A549 (cell line): ENCODE measurements around the gene DYNC2I2. TPM values are rescaled to one million over a fixed set of nuclear protein-coding genes. Genes with fewer than 3 reads are reported as not detected.

Experiments used
- ATAC-seq, 2 experiments: fragments of 200-7000 bp in 1 of 2; fragments of >200 bp in 1 of 2; cut with Nextera tagmentation in 1 of 2; cut with Tn5 transposase in 1 of 2; 3 replicates each; pipeline versions ENCODE4 v1.8.0 to v1.9.1; 2018 to 2020; ENCODE audit warnings: mild to moderate bottlenecking in 1 of 2, moderate library complexity in 1 of 2
- CTCF ChIA-PET: fragments of 300-600 bp; sonication (Branson Sonifier 250); formaldehyde crosslinking; extraction: SDS; loops from one replicate; lab custom pipeline; 2021; ENCODE audit warnings: antibody characterized with exemption, inconsistent platforms; lab: Yijun Ruan, JAX
- POLR2A ChIA-PET: fragments of 350-600 bp; formaldehyde crosslinking; extraction: SDS; loops from one replicate; lab custom pipeline; 2021; ENCODE audit warnings: antibody characterized with exemption, inconsistent platforms; lab: Yijun Ruan, JAX
- DNase-seq, 2 experiments: peaks; one replicate each; pipeline versions ENCODE4 v3.0.0 to v3.0.0-alpha.2; 2011 to 2016; ENCODE audit warnings: low read depth in 1 of 2, low spot score in 1 of 2
- FAIRE-seq: peaks from 2 replicates; lab custom pipeline; 2011; peaks lifted over from hg19 to GRCh38; lab: Jason Lieb, UNC
- H3K27ac ChIP-seq, 2 experiments: fragments of >200 bp; sonication (Bioruptor Twin); formaldehyde crosslinking; 3 replicates each; pipeline ENCODE4 v1.5.1; 2016 to 2017
- H3K4me1 ChIP-seq: fragments of >200 bp; sonication (Bioruptor Twin); formaldehyde crosslinking; 3 replicates; pipeline ENCODE4 v1.6.1; 2016
- H3K4me2 ChIP-seq: fragments of >200 bp; sonication (Bioruptor Twin); formaldehyde crosslinking; 3 replicates; pipeline ENCODE4 v1.6.1; 2016
- H3K4me3 ChIP-seq: fragments of >200 bp; sonication (Bioruptor Twin); formaldehyde crosslinking; 3 replicates; pipeline ENCODE4 v1.5.1; 2016
- H3K9me3 ChIP-seq: fragments of >200 bp; sonication (Bioruptor Twin); formaldehyde crosslinking; 3 replicates; pipeline ENCODE4 v1.6.1; 2016
- CBX8 ChIP-seq: fragments of 200-600 bp; sonication (generic); IDR thresholded peaks from 2 replicates; pipeline ENCODE4 v1.6.1; 2016
- CEBPB ChIP-seq, 2 experiments: fragments of >200 bp in 1 of 2; sonication (Bioruptor Twin) in 1 of 2; formaldehyde crosslinking in 1 of 2; IDR thresholded peaks; 2 replicates each; pipeline ENCODE4 v1.6.1; 2012 to 2016
- CHD4 ChIP-seq: fragments of 200-600 bp; sonication (generic); IDR thresholded peaks from 2 replicates; pipeline ENCODE4 v1.6.1; 2016; ENCODE audit warnings: antibody characterized with exemption, mild to moderate bottlenecking, borderline replicate concordance
- CTCF ChIP-seq: fragments of >200 bp; sonication (Bioruptor Twin); formaldehyde crosslinking; IDR thresholded peaks from 3 replicates; pipeline ENCODE4 v1.5.1; 2016
- EHMT2 ChIP-seq: fragments of 200-600 bp; sonication (generic); IDR thresholded peaks from 2 replicates; pipeline ENCODE4 v1.6.1; 2016; ENCODE audit warnings: antibody characterized with exemption, low read depth, mild to moderate bottlenecking, moderate library complexity
- FOSL2 ChIP-seq, 2 experiments: fragments of 450-650 bp in 1 of 2; fragments of >200 bp in 1 of 2; sonication (Bioruptor Twin) in 1 of 2; formaldehyde crosslinking; IDR thresholded peaks; 2 replicates each; pipeline versions ENCODE4 v1.5.0 to v1.6.1; 2016 to 2020; ENCODE audit warnings: mild to moderate bottlenecking in 1 of 2, moderate library complexity in 1 of 2
- FOXS1 ChIP-seq: fragments of 250-450 bp; sonication (Bioruptor Pico); IDR thresholded peaks from 2 replicates; pipeline ENCODE4 v1.5.0; 2020; ENCODE audit warnings: mild to moderate bottlenecking, moderate library complexity
- GATA3 ChIP-seq: IDR thresholded peaks from 2 replicates; pipeline ENCODE4 v1.6.1; 2012; ENCODE audit warnings: borderline replicate concordance
- HMGXB4 ChIP-seq: fragments of 250-450 bp; sonication (Bioruptor Pico); IDR thresholded peaks from 2 replicates; pipeline ENCODE4 v1.5.0; 2021; ENCODE audit warnings: mild to moderate bottlenecking, moderate library complexity, borderline replicate concordance
- HOXA7 ChIP-seq: fragments of 250-450 bp; sonication (Bioruptor Pico); IDR thresholded peaks from 2 replicates; pipeline ENCODE4 v1.5.0; 2020; ENCODE audit warnings: mild to moderate bottlenecking, moderate library complexity
- JUNB ChIP-seq: fragments of >200 bp; sonication (Bioruptor Twin); formaldehyde crosslinking; IDR thresholded peaks from 2 replicates; pipeline ENCODE4 v1.6.1; 2016
- MAFK ChIP-seq: fragments of 450-650 bp; IDR thresholded peaks from 2 replicates; pipeline ENCODE4 v1.6.1; 2014; ENCODE audit not compliant: partially characterized antibody
- POLR2AphosphoS2 ChIP-seq: conservative IDR thresholded peaks from 2 replicates; pipeline ENCODE4 v1.6.1; 2012; ENCODE audit warnings: low read length, improper control_type of control experiment, inconsistent platforms
- RCOR1 ChIP-seq: fragments of 150-350 bp; IDR thresholded peaks from 2 replicates; pipeline ENCODE4 v1.6.1; 2014; ENCODE audit warnings: antibody characterized with exemption, low read length, low read depth
- RFX5 ChIP-seq: fragments of 450-650 bp; IDR thresholded peaks from 2 replicates; pipeline ENCODE4 v1.7.1; 2014; ENCODE audit warnings: antibody characterized with exemption, mild to moderate bottlenecking, moderate library complexity
- SMC3 ChIP-seq: fragments of >200 bp; sonication (Bioruptor Twin); formaldehyde crosslinking; IDR thresholded peaks from 3 replicates; pipeline ENCODE4 v1.6.1; 2018; ENCODE audit warnings: inconsistent platforms
- TFCP2L1 ChIP-seq: fragments of 250-450 bp; sonication (Bioruptor Pico); IDR thresholded peaks from 2 replicates; pipeline ENCODE4 v1.5.0; 2021; ENCODE audit warnings: mild to moderate bottlenecking
- ZC3H11A ChIP-seq: fragments of 450-650 bp; IDR thresholded peaks from 2 replicates; pipeline ENCODE4 v1.6.1; 2014; ENCODE audit warnings: antibody characterized with exemption, mild to moderate bottlenecking
- WGBS: methylation state at CpG from one replicate; pipeline ENCODE4 v1.1.6; 2017; ENCODE audit errors: missing lambda C conversion rate; 5-methylcytosine and 5-hydroxymethylcytosine counted together
- polyA plus RNA-seq, 4 experiments: library from polyadenylated mRNA; depleted of rRNA in 3 of 4; stranded (reverse); fragments of >200 nt; fragmentation: RNase III in 1 of 4; extraction: RNeasy Plus Mini Kit Qiagen cat#74134 plus additional on column Dnase treatment in 1 of 4; gene quantifications; 2 replicates in 3 of 4; 3 replicates in 1 of 4; pipeline ENCODE4 v1.2.3, GENCODE V29; 2011 to 2017

DYNC2I2 gene
- polyA plus RNA-seq, 2 of the 4 experiments (the other 2 are of a cell fraction) = 57.3 to 117 TPM

GRCh38 chr9:128628471-128629048 is 28.1 kb downstream of the DYNC2I2 start:
- H3K4me1 ChIP-seq = peaks cover 30% of the 10 kb centered on the region
- peak overlapping the region; percentile 31; the same call in 1 of the 3 replicates for H3K4me2 ChIP-seq
- ATAC-seq = peak; percentile 40 to 66
- no peaks in the 10 kb centered on the region for H3K9me3 ChIP-seq
- ChIA-PET POLR2A (no interaction called here), CTCF (interaction anchor here (1.0 kb wide), 2 partner anchors 24 to 32 kb away, joined by 3 read pairs; no protein-coding TSS in a partner anchor)
- no peak for DNase-seq
- TF ChIP-seq ZC3H11A (0 out of 2 replicates have a peak, but pooled peaks have one; percentile 3), CEBPB (IDR thresholded peaks at IDR 0.05) (no peak)
- no peak overlapping the region for H3K4me3 ChIP-seq
- WGBS = 79% methylated on average over 17 of the region's 17 CpGs
- no peak for FAIRE-seq
- peak overlapping the region; percentile 28 to 74; a peak in 3 of 6 replicates for H3K27ac ChIP-seq

- Histone ChIP-seq H3K9me3 (no peaks in the 10 kb centered on the region), H3K4me3 (no peak overlapping the region), H3K4me2 (no peak overlapping the region), H3K27ac (peak overlapping the region in 1 of 2 experiments; percentile 74; a peak in 3 of 6 replicates), H3K4me1 (peaks cover 26% of the 10 kb centered on the region)
- POLR2A ChIA-PET = interaction anchor here (0.5 kb wide), 1 partner anchor 10 kb away, joined by 3 read pairs; no protein-coding TSS in a partner anchor
- TF ChIP-seq TFCP2L1 (CRISPR knock-in tag) (no peak), CBX8 (no peak), RFX5 (no peak), CHD4 (no peak), EHMT2 (no peak)
- ATAC-seq (peak; percentile 3 to 7; a peak in 2 of 6 replicates), FAIRE-seq (no peak), DNase-seq (no peak)
- CTCF ChIA-PET = interaction anchor here (1.4 to 1.9 kb wide), 2 partner anchors 16 to 26 kb away, joined by 3 to 4 read pairs; no protein-coding TSS in a partner anchor
- 83% methylated on average over 13 of the region's 13 CpGs for WGBS
These were observed 28.7 kb downstream of the DYNC2I2 start for GRCh38 chr9:128627906-128628305.

GRCh38 chr9:128627127-128627715 is 29.4 kb downstream of the DYNC2I2 start:
- H3K4me1 ChIP-seq = peaks cover 26% of the 10 kb centered on the region
- FAIRE-seq (no peak), ATAC-seq (peak in 1 of 2 experiments; percentile 3; a peak in 2 of 6 replicates), DNase-seq (no peak)
- CTCF ChIA-PET = interaction anchor here (1.4 to 1.9 kb wide), 2 partner anchors 15 to 27 kb away, joined by 3 to 4 read pairs; no protein-coding TSS in a partner anchor
- no peak overlapping the region for H3K4me2 ChIP-seq
- WGBS = 94% methylated on average over 14 of the region's 15 CpGs
- H3K9me3 ChIP-seq = no peaks in the 10 kb centered on the region
- no peak overlapping the region for H3K4me3 ChIP-seq
- POLR2A ChIA-PET = interaction anchor here (0.5 kb wide), 1 partner anchor 11 kb away, joined by 3 read pairs; no protein-coding TSS in a partner anchor
- TF ChIP-seq RCOR1 = no peak
- TF ChIP-seq HMGXB4 = no peak
- no peak for TF ChIP-seq FOXS1 (CRISPR knock-in tag)
- no peak for TF ChIP-seq JUNB
- no peak for TF ChIP-seq FOSL2 (IDR thresholded peaks at IDR 0.05)
- TF ChIP-seq FOSL2 (CRISPR knock-in tag; IDR thresholded peaks at IDR 0.05) = no peak
- TF ChIP-seq SMC3 = no peak
- TF ChIP-seq MAFK = no peak
- TF ChIP-seq GATA3 = no peak
- no peak for TF ChIP-seq POLR2AphosphoS2
- no peak for TF ChIP-seq HOXA7
- TF ChIP-seq CBX8 = no peak
- TF ChIP-seq CTCF = no peak
- no peak overlapping the region for H3K27ac ChIP-seq
